Peyer's patch (tissue), 4 donors: Measurements from ENCODE around the gene ACACA. TPM values are rescaled to one million over a fixed set of nuclear protein-coding genes. Genes with fewer than 3 reads are reported as not detected.

Experiments
- DNase-seq, 3 donors: peaks; one replicate each; pipeline ENCODE4 v3.0.0-alpha.2; 2017 to 2019
- H3K27ac ChIP-seq, 4 donors: fragments of 200-600 bp; sonication (generic); one replicate each; pipeline ENCODE4 v1.5.1; 2016 to 2019
- H3K27me3 ChIP-seq, 2 donors: fragments of 200-600 bp; sonication (generic); one replicate each; pipeline ENCODE4 v1.5.1; 2019
- H3K36me3 ChIP-seq, 3 donors: fragments of 200-600 bp; sonication (generic); one replicate each; pipeline ENCODE4 v1.5.1; 2016 to 2019
- H3K4me1 ChIP-seq, 4 donors: fragments of 200-600 bp; sonication (generic); one replicate each; pipeline ENCODE4 v1.5.1; 2016 to 2019
- H3K4me3 ChIP-seq, 4 donors: fragments of 200-600 bp; sonication (generic); 1 replicate in 3 of 4; 2 replicates in 1 of 4; pipeline ENCODE4 v1.5.1; 2016 to 2019; ENCODE audit warnings: mild to moderate bottlenecking in 1 of 4
- H3K9me3 ChIP-seq, 4 donors: fragments of 200-600 bp; sonication (generic); one replicate each; pipeline ENCODE4 v1.5.1; 2016 to 2019; ENCODE audit warnings: mild to moderate bottlenecking in 1 of 4
- POLR2A ChIP-seq, 2 donors: fragments of 450-650 bp; IDR thresholded peaks; one replicate each; pipeline ENCODE4 v1.5.1; 2017; ENCODE audit warnings: antibody characterized with exemption in 2 of 2, mild to moderate bottlenecking in 2 of 2, moderate library complexity in 2 of 2
- total RNA-seq, 4 donors: library from RNA; depleted of rRNA; stranded (reverse); fragments of >200 nt; gene quantifications; one replicate each; pipeline ENCODE4 v1.1.0, GENCODE V29; 2016
- TF ChIP-seq, protein P1 (sequence below), 6 experiments: fragments of 450-650 bp in 4 of 6; fragments of 200-600 bp in 2 of 6; sonication (generic) in 1 of 6; IDR thresholded peaks; one replicate each; pipeline ENCODE4 v1.5.1; 2017 to 2019; ENCODE audit warnings: antibody characterized with exemption in 6 of 6, mild to moderate bottlenecking in 3 of 6, moderate library complexity in 1 of 6

The ACACA gene
- total RNA-seq, 4 donors from 2014 or later = 31.7 to 71.7 (median 43.0) TPM

DNA sequence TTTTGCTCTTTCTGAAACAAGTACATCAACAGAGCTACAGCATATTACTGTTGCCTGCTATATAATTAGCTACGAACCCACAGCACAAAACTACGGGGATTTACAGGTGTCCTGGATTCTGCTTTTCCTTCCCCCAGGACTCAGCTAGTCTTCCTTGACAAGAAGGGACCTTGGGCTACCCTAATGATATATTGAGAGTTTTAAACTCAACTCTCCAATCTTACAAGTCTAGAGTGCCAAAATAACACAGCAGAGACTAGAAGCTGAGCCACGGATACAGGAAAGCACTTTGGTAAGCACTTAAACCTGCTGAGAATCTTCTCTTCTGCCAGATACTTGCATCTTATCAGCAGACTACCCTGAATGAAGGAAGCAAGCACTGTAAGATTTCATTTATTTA lies 192.2 kb downstream of the ACACA start:
- H3K36me3 ChIP-seq = peaks cover 0 to 11% (median 0%) of the 10 kb centered on the region in 3 donors
- no peaks in the 10 kb centered on the region for H3K9me3 ChIP-seq
- H3K4me3 ChIP-seq = no peak overlapping the region
- TF ChIP-seq, protein P1, sequence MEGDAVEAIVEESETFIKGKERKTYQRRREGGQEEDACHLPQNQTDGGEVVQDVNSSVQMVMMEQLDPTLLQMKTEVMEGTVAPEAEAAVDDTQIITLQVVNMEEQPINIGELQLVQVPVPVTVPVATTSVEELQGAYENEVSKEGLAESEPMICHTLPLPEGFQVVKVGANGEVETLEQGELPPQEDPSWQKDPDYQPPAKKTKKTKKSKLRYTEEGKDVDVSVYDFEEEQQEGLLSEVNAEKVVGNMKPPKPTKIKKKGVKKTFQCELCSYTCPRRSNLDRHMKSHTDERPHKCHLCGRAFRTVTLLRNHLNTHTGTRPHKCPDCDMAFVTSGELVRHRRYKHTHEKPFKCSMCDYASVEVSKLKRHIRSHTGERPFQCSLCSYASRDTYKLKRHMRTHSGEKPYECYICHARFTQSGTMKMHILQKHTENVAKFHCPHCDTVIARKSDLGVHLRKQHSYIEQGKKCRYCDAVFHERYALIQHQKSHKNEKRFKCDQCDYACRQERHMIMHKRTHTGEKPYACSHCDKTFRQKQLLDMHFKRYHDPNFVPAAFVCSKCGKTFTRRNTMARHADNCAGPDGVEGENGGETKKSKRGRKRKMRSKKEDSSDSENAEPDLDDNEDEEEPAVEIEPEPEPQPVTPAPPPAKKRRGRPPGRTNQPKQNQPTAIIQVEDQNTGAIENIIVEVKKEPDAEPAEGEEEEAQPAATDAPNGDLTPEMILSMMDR (IDR thresholded peaks at IDR 0.05) = no peak
- TF ChIP-seq POLR2A (IDR thresholded peaks at IDR 0.05) = no peak
- H3K27me3 ChIP-seq = no peaks in the 10 kb centered on the region
- H3K4me1 ChIP-seq = no peaks in the 10 kb centered on the region
- DNase-seq = no peak
- H3K27ac ChIP-seq = no peak overlapping the region

DNA sequence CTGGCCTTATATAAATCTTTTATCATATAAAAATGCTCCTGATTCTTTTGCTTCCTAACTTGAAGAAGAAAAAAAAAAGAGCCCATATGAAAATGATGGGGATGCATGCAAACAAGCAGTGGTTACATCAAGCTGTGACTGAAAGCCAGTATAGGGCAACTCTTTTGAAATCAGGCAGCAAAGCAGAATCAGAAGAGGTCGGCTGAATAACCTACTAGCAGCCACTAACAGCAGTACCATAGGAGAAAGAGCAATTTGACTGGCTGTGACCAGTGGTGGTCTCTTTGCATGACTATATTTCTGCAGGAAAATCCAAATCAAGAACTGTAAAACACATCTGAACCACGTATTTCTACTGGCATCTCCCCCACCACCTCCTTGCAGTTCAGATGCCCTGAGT lies 192.7 kb downstream of the ACACA start:
- Histone ChIP-seq H3K36me3 (peaks cover 0 to 8% (median 0%) of the 10 kb centered on the region in 3 donors), H3K4me1 (no peaks in the 10 kb centered on the region), H3K27ac (no peak overlapping the region), H3K27me3 (no peaks in the 10 kb centered on the region), H3K9me3 (no peaks in the 10 kb centered on the region), H3K4me3 (no peak overlapping the region)
- no peak for DNase-seq
- TF ChIP-seq, protein P1 (IDR thresholded peaks at IDR 0.05) = no peak
- TF ChIP-seq POLR2A (IDR thresholded peaks at IDR 0.05) = no peak

DNA sequence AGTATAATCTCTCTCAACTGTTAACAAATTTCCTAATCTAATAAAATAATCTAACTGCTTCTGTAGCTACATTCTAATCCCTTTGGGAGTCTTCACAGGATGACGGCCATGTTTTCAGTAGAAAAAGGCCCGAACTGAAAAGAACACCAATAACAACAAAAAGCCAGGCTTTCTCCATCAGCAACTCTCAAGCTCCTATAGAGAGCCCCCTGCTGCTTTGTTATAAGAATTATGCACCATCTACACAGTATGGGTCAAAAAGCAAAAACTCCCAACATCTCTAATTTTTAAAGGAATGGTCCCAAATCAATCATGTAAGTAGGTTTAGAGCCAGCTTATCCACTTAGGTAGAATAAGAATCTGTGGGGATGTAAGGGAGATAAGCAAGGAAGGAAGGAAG lies 194.5 kb downstream of the ACACA start:
- H3K27ac ChIP-seq = no peak overlapping the region
- DNase-seq = no peak
- H3K36me3 ChIP-seq = peaks cover 0 to 9% (median 0%) of the 10 kb centered on the region in 3 donors
- H3K4me3 ChIP-seq = no peak overlapping the region
- no peak for TF ChIP-seq POLR2A (IDR thresholded peaks at IDR 0.05)
- TF ChIP-seq, protein P1 (IDR thresholded peaks at IDR 0.05) = no peak
- no peaks in the 10 kb centered on the region for H3K27me3 ChIP-seq
- no peaks in the 10 kb centered on the region for H3K9me3 ChIP-seq
- no peaks in the 10 kb centered on the region for H3K4me1 ChIP-seq

DNA sequence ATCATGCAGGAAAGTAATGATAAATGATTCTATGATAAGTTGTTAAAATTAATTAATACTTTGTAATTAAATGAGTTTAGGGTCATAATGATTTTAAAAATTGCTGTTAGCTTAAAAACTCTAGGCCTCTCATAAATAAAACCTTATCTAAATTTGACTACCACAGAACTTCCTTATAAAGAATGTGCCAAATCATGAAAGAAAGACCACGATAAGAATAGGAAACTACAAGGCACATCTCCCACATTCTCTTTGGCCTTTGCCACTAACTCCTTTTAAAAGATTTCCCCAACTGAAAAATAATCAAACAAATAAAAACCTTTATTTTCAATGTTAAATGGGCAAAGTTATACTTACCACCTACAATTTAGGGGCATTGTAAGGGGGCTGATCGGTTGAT lies 195.5 kb downstream of the ACACA start:
- Histone ChIP-seq H3K36me3 (peaks cover 0 to 18% (median 0%) of the 10 kb centered on the region in 3 donors), H3K27ac (no peak overlapping the region), H3K27me3 (no peaks in the 10 kb centered on the region), H3K9me3 (no peaks in the 10 kb centered on the region), H3K4me3 (no peak overlapping the region), H3K4me1 (no peaks in the 10 kb centered on the region)
- TF ChIP-seq, protein P1 (IDR thresholded peaks at IDR 0.05) = no peak
- no peak for TF ChIP-seq POLR2A (IDR thresholded peaks at IDR 0.05)
- no peak for DNase-seq

DNA sequence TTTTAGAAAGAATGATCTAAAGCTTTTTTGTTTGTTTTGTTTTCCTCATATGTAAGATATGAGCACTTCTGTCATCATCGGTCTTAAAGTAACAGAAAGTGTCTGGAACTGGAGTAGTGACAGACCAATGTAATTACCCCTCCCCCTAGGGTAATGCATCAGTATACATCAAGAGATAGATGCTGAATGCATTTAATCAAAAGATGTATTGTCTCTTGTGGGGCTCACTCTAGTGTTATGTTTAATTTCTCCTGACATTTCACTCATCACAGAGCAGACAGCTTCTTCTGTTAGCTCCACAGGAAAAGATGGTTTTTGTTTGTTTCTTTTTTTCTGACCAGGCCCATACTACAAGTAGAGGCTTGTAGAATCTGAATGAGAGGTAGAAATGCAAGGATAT lies 199.5 kb downstream of the ACACA start:
- no peak for DNase-seq
- H3K9me3 ChIP-seq = no peaks in the 10 kb centered on the region
- TF ChIP-seq POLR2A (IDR thresholded peaks at IDR 0.05) = no peak
- TF ChIP-seq, protein P1 (IDR thresholded peaks at IDR 0.05) = no peak
- no peak overlapping the region for H3K27ac ChIP-seq
- no peaks in the 10 kb centered on the region for H3K27me3 ChIP-seq
- H3K36me3 ChIP-seq = peaks cover 0 to 42% (median 0%) of the 10 kb centered on the region in 3 donors
- no peaks in the 10 kb centered on the region for H3K4me1 ChIP-seq
- H3K4me3 ChIP-seq = no peak overlapping the region

DNA sequence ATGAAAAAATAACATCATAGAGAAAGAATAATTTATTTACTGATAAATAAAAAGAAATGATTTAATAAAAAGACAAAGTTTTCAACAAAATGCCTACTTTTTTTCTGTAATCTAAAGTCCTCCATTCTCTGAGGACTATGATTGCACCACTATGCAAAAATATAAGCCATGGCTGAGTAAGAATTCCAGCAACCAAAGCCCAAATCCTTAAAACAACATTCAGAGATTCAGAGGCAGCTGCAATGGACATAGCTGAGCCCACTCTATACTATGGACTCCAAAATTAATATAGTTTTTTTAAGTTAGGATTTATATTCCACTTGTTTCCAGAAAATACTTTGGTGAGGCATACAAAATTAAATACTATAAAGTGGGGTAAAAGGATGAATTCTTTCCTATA lies 200.3 kb downstream of the ACACA start:
- Histone ChIP-seq H3K27me3 (no peaks in the 10 kb centered on the region), H3K36me3 (peaks cover 0 to 45% (median 0%) of the 10 kb centered on the region in 3 donors), H3K9me3 (no peaks in the 10 kb centered on the region), H3K4me3 (no peak overlapping the region), H3K27ac (no peak overlapping the region), H3K4me1 (no peaks in the 10 kb centered on the region)
- DNase-seq = no peak
- TF ChIP-seq, protein P1 (IDR thresholded peaks at IDR 0.05) = no peak
- no peak for TF ChIP-seq POLR2A (IDR thresholded peaks at IDR 0.05)
